Stimulated activated CD8-positive, alpha-beta memory T cell treated with anti-CD3 and anti-CD28 coated beads, Interleukin-7, amount 100 ng/mL, for 48 hours (primary cell): ENCODE measurements around the gene FRMD4A.
"Not testable (repeated sequence)": the region's sequence is repeated elsewhere in the genome, so short reads cannot be mapped to it uniquely, and the experiment has no call there.

Experiments
- DNase-seq, 2 donors: peaks; one replicate each; pipeline ENCODE4 v3.0.0-alpha.2; 2020; ENCODE audit warnings: low read depth in 1 of 2; ENCODE audit errors: extremely low read depth in 1 of 2

Gene FRMD4A

GRCh38 chr10:13773496-13774170 is 557.1 kb downstream of the FRMD4A start:
- no peak for DNase-seq

DNA sequence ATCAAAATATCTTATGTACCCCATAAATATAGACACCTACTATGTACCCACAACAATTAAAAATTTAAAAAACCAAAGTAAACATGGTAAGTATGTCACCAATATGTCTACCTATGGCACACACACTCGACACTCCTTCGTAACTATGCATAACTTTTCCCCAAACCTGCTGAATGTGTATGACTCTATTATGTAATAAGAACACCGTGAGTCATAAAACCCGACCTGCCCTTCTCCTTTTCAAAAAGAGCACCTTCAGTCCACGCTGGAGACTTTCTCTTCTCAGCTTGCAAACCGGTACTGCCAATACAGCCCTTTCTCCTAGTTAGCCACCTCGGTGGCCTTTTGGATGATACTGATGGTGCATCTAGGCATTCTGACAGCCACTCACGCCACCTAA is 557.7 kb downstream of the FRMD4A start:
- no peak for DNase-seq

DNA sequence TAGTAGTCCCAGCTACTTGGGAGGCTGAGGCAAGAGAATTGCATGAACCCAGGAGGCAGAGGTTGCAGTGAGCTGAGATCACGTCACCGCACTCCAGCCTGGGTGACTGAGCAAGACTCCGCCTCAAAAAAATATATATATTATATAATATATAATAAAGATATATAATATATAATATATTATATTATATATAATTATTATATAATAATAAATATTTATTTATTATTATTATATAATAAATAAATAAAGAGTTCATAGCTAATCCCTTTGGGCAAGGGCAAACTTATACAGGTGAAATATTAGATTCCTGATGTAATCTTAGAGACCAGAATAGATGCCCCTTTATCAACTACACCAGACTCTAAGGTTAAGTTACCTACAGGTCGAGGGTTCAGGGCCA is 558.7 kb downstream of the FRMD4A start:
- DNase-seq = no peak

GRCh38 chr10:13770760-13771493 is 559.8 kb downstream of the FRMD4A start:
- DNase-seq = no peak

DNA sequence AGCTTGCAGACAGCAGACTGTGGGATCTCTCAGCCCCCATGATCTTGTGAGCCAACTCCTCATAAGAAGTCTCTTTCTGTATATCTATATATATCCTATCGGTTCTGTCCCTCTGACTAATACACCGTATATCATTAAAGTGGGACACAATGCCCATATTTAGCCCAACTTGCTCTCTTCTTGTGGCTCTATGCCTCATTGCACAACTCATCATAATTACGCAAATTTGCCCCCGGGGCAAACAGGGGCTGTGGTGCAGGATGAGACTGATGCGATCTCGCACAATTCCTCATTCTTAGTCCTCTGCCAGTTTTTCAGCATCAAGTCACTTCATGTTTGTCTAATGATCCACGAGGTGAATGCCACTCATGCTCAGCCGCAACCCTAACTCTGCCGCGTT is 560.8 kb downstream of the FRMD4A start:
- no peak for DNase-seq

GRCh38 chr10:13767676-13768178 is 563.0 kb downstream of the FRMD4A start:
- DNase-seq = no peak

- not testable (repeated sequence) for DNase-seq
These were observed 563.6 kb downstream of the FRMD4A start for GRCh38 chr10:13767148-13767547.

- no peak for DNase-seq
These were observed 564.9 kb downstream of the FRMD4A start for GRCh38 chr10:13765641-13766341.

DNA sequence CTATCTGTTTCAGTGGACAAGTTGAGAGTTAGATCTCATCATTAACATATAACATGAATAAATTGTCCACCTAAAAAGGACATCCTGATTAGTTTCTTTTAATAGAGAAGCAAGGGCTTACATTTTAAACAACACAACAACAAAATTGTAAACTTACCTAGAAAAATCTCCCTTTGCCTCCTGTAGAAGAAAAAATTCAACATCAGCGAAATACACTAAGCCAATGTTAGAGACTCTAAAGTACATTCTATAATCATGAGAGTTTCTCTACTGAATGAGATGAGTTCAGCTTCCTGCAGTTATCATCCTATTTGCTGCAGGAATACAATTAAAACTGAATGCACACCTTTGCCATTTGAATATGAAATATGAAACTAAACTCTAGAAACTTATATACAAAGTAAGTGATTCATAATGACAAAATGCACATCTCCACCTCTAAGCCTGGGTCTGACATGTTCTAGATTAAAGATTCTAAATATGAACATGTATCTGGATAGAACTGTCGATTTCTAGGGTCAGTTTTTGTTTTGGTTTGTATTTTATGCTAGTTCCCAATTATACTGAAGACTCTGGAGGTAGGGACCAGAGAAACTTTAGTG is 569.1 kb downstream of the FRMD4A start:
- no peak for DNase-seq

DNA sequence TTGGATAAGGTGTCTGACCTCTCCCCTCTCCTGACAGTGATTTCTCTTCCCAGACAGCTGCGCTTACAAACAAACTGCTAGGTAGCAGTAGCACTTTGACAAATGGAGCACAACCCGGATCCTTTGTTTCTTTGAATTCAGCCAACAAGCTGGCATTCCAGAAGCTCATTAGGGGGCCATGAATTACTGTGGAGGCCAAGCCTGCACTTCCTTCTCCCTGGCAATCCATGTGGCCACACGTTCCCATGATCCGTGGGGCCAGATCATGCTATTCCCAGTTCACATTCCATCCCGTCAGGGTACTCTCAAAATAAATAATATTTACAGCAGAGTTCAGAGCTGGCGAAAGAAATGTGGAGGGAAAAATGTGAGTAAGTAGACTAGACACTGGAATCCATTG is 571.6 kb downstream of the FRMD4A start:
- DNase-seq = no peak

- no peak for DNase-seq
These were observed 572.0 kb downstream of the FRMD4A start for GRCh38 chr10:13758756-13759155.

DNA sequence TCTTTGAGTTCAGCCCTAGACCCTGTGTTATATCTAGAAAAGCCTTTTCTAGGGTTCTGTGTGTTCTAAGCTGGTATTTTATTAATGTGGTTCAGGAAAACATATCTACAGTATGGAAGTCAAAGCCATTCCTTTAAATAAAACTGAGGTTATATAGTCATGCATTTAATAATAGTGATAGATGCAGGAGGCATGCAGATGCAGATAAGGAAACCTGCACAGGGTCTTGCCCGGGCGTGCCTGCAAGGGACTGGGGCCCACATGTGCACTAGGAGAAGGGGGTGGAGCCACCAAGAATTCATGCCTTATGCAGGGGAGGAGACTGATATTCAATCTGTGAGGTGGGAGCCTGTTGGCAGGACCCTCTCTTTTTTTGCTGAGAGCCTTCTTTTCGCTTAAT is 572.4 kb downstream of the FRMD4A start:
- DNase-seq = no peak

DNA sequence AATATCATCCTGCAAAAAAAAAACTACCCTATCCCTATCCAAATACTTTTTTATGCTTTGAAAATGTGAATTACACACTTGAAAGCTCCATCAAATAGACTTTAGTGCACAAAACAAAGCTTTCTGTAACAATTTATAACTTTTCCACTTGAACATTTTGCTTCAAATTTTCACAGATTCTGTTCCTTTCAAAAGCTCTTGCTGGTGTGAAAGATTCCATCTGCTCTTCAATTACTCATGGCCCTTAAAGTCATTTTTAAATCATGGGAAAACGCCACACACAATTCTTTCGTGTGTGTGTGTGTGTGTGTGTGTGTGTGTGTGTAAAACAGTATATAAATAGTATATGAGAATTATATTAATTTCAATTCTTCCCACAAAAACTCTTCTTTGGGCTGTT is 576.4 kb downstream of the FRMD4A start:
- DNase-seq = no peak

GRCh38 chr10:13751191-13751764 is 579.4 kb downstream of the FRMD4A start:
- no peak for DNase-seq

DNA sequence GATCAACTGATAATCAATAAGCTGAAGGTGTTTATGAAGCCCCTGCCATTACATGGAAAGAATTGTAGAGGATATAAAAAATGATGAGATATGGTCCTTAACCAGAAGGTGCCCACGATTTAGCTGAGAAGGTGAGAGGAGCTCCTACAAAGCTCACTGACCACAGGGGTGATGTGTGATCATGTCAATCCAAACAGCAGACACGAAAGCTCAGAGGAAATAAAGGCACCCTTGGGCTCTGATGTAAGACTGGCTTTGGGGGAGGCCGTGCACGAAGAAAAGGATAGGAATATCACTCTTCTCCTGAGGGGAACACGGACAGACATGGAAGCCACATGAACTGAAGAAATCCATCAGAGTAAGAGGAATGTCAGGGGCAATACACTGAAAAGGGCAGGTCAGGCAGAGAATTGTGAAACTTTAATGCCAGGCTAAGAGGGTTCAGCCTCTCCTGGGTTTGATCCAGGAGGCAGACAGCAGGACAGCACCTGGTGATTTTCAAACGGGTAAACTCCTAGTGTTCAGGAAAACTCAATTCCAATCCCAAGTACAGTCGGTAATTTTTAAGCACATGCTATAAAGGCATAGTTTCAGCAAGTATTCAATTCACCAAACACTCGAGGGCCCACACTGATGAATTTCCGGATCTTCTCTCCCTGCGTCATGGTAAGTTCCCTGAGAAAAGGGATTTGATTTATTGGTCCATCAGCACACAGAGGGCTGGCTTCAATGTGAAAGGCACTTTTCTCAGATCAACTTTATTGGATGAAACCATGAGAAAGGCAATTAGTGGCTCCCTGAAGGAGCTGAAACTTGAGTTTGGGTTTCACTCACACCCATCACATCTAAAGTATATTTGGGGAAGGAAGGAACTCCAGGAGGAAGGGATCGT is 580.2 kb downstream of the FRMD4A start:
- DNase-seq = no peak

DNA sequence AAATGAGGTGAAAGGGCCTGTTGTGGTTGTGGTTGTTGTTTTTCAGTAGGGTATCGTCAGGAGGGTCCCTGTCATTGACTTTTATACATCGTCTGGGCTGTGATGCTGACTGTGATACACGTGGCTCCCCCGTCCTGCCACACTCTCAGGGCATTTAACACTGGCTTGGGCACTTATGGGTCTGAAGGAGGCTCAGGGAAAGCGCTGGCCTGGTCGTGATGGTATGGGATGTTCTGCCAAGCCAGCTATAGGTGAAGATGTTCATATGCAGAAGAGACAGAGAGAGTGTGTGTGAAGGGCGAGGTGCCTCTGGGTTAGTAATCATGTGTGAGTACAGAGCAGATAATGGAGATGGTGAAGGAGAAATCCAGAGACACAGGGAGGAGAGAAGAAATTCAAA is 585.5 kb downstream of the FRMD4A start:
- no peak for DNase-seq

DNA sequence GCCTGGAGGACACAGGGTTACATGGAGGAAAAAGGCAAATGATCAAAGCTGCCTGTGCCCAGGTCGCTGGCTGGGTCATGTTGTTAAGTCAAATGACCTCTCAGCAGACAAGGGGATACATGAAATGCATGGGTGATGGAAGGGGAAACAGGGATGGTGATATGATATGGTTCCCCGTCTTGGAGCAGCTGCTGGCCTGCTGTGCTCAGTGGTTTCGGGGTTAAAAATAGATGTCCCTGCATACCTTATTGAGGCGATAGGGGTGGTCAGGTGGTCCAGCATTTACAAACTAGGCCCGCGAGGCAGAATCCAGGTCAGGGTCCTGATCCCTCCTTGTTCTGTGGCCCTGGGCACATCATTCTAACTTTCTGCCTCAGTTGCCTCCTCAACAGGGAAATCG is 586.8 kb downstream of the FRMD4A start:
- DNase-seq = no peak

- no peak for DNase-seq
These were observed 587.5 kb downstream of the FRMD4A start for GRCh38 chr10:13743101-13743693.

DNA sequence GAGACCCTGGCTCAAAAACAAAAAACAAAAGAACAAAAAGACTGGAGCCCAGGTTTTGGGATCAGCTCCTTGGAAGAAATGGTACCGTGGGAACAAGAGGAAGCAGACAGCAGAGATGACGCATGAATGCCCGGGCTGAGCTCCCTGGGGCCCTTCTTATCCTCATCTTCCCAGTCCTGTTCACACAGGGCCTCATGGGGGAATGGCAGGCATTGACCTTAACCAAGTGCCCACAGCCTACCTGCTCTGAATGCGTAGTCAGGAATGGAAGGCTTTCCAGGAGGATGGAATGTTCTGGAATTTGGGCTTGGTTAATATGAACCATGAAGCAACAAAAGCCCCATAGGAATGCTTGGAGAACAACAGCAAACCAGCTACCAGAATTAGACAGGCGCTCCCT is 589.3 kb downstream of the FRMD4A start:
- DNase-seq = no peak

DNA sequence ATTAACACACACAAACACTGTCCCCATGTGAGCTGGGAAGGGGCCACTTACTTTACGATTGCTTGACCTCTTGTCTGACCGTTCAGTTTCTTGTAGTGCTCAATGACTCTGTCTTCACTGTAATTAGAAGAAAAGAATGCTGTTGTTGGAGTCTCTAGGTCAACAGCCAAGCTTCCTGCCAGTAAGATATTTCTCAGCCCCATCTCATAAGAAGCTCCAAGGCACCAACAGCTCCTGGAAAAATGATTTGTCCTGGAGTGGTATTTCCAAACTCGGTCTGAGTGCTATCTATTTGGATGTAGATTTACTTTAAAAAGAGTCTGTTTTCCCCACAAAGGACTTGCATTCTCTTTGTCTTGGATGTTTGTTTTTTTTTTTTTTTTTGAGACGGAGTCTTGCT is 590.3 kb downstream of the FRMD4A start:
- DNase-seq = no peak
